Epithelial cell of proximal tubule (primary cell): ENCODE results near the gene MRPL40. TPM values are rescaled to one million over a fixed set of nuclear protein-coding genes. Genes with fewer than 3 reads are reported as not detected.

Source experiments
- DNase-seq: peaks from one replicate; pipeline ENCODE4 v3.0.0-alpha.2; 2011; ENCODE audit warnings: low read depth
- H3K4me3 ChIP-seq: 2 replicates; pipeline ENCODE4 v1.5.1; 2011; ENCODE audit warnings: low read depth, mild to moderate bottlenecking, low read length
- CTCF ChIP-seq: conservative IDR thresholded peaks from 2 replicates; pipeline ENCODE4 v1.5.1; 2012; ENCODE audit warnings: low read depth, mild to moderate bottlenecking, low read length
- total RNA-seq: library from RNA; depleted of rRNA; stranded (reverse); fragments of >200 nt; gene quantifications from 2 replicates; pipeline ENCODE4 v1.2.3, GENCODE V29; 2015

Gene MRPL40
- total RNA-seq, 1 donor from 2014 or later = 24.3 TPM

DNA sequence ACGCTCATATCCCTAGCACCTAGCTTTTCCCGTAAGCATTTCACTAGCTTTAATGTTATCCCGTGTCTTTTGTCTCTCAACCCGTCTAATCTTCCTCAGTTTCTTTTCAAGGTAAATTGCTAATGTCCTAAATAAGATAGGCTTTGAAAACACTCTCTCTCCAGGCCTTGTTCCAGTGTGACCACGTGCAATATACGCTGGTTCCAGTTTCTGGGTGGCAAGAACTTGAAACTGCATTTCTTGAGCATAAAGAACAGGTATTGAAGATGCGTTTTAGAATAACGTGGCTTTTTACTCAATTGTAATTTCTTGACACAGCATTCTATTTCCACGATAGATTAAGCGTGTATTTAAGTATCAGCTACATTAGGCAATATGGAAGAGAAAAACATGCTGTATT, 48.4 kb downstream of the MRPL40 start:
- H3K4me3 ChIP-seq = peak overlapping the region; percentile 92
- TF ChIP-seq CTCF = no peak
- no peak for DNase-seq

DNA sequence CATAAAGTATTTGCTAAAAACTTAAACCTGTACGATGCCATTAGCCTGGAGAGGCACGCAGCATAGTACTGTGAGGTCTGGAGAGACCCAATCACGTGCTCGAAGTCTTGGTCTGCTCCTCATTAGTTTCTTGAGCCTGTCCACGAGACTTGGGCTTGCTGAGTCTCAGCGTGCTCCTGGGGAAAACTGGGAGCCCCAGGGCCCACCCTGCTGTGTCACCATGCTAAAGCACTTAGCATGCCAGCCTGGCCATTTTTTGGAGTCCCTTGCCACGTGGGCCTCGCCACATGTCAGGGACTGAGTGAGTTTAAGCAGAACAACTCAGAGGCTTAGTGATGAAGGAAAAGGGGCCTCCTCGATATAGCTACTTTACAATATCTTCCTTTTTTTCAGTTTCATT, 50.0 kb downstream of the MRPL40 start:
- TF ChIP-seq CTCF = no peak
- H3K4me3 ChIP-seq = no peak overlapping the region
- no peak for DNase-seq

- H3K4me3 ChIP-seq = no peak overlapping the region
- DNase-seq = no peak
- TF ChIP-seq CTCF = no peak
These were observed 51.3 kb downstream of the MRPL40 start for GRCh38 chr22:19483481-19484244.

Other genes with a start within 250 kb of the MRPL40 start
- 4.3 and 5.3 TPM in 2 replicates for gene CLTCL1, start 140.8 kb upstream of the MRPL40 start, total RNA-seq
- 13.3 and 17.8 TPM in 2 replicates for gene HIRA, start 812 bp upstream of the MRPL40 start, total RNA-seq
- 33.1 and 40.3 TPM in 2 replicates for gene C22orf39, start 15.2 kb downstream of the MRPL40 start, total RNA-seq
- 47.7 and 68.1 TPM in 2 replicates for gene UFD1, start 46.6 kb downstream of the MRPL40 start, total RNA-seq
- 31.2 and 75.2 TPM in 2 replicates for gene CDC45, start 47.4 kb downstream of the MRPL40 start, total RNA-seq
- gene CLDN5, start 91.9 kb downstream of the MRPL40 start, total RNA-seq = 0.29 and 1.2 TPM in 2 replicates